Astrocyte (in vitro differentiated cells and primary cell): ENCODE results near the gene PPP1R3E. TPM values are rescaled to one million over a fixed set of nuclear protein-coding genes. Genes with fewer than 3 reads are reported as not detected.

Source experiments
- DNase-seq: peaks from one replicate; pipeline ENCODE4 v3.0.0-alpha.2; 2010; ENCODE audit warnings: low read depth
- FAIRE-seq: peaks from 2 replicates; lab custom pipeline; 2011; peaks lifted over from hg19 to GRCh38; lab: Jason Lieb, UNC
- H2AFZ ChIP-seq: 2 replicates; pipeline ENCODE4 v1.6.0; 2012; ENCODE audit warnings: low read depth, low read length, inconsistent platforms
- H3K27ac ChIP-seq: 2 replicates; pipeline ENCODE4 v1.5.1; 2011; ENCODE audit warnings: low read depth, low read length, inconsistent platforms
- H3K27me3 ChIP-seq: 2 replicates; pipeline ENCODE4 v1.6.0; 2011; ENCODE audit warnings: low read length, inconsistent platforms; ENCODE audit not compliant: insufficient read depth
- H3K36me3 ChIP-seq: 2 replicates; pipeline ENCODE4 v1.5.1; 2011; ENCODE audit warnings: low read length, inconsistent platforms; ENCODE audit not compliant: insufficient read depth
- H3K4me1 ChIP-seq: 2 replicates; pipeline ENCODE4 v1.5.1; 2011; ENCODE audit warnings: low read length, inconsistent platforms; ENCODE audit not compliant: insufficient read depth
- H3K4me2 ChIP-seq: 2 replicates; pipeline ENCODE4 v1.6.0; 2012; ENCODE audit warnings: low read length, inconsistent platforms
- H3K4me3 ChIP-seq: 2 replicates; pipeline ENCODE4 v1.5.1; 2011; ENCODE audit warnings: low read depth, mild to moderate bottlenecking, low read length, inconsistent platforms; ENCODE audit not compliant: insufficient read depth
- H3K79me2 ChIP-seq: 2 replicates; pipeline ENCODE4 v1.6.0; 2012; ENCODE audit warnings: mild to moderate bottlenecking, low read length, inconsistent platforms; ENCODE audit not compliant: insufficient read depth
- H3K9ac ChIP-seq: 2 replicates; pipeline ENCODE4 v1.6.0; 2012; ENCODE audit warnings: mild to moderate bottlenecking, low read length, inconsistent platforms
- H3K9me3 ChIP-seq: 2 replicates; pipeline ENCODE4 v1.5.1; 2012; ENCODE audit warnings: low read depth, mild to moderate bottlenecking, low read length, inconsistent platforms; ENCODE audit not compliant: insufficient read depth
- H4K20me1 ChIP-seq: 2 replicates; pipeline ENCODE4 v1.6.0; 2012; ENCODE audit warnings: low read length, inconsistent platforms; ENCODE audit not compliant: insufficient read depth
- H3K27ac Mint-ChIP-seq: one replicate; pipeline ENCODE4 v1.8.0; 2021; ENCODE audit warnings: mild to moderate bottlenecking, mixed read lengths; ENCODE audit not compliant: unreplicated experiment
- H3K27me3 Mint-ChIP-seq: one replicate; pipeline ENCODE4 v1.8.0; 2021; ENCODE audit warnings: low read depth, mixed read lengths; ENCODE audit not compliant: unreplicated experiment
- H3K36me3 Mint-ChIP-seq: one replicate; pipeline ENCODE4 v1.8.0; 2021; ENCODE audit warnings: low read depth, mixed read lengths; ENCODE audit not compliant: unreplicated experiment
- H3K4me1 Mint-ChIP-seq: one replicate; pipeline ENCODE4 v1.8.0; 2021; ENCODE audit warnings: low read depth, mixed read lengths; ENCODE audit not compliant: unreplicated experiment
- H3K4me3 Mint-ChIP-seq: one replicate; pipeline ENCODE4 v1.8.0; 2021; ENCODE audit warnings: mild to moderate bottlenecking, moderate library complexity, mixed read lengths; ENCODE audit not compliant: unreplicated experiment
- H3K9me3 Mint-ChIP-seq: one replicate; pipeline ENCODE4 v1.8.0; 2021; ENCODE audit warnings: mild to moderate bottlenecking, mixed read lengths; ENCODE audit not compliant: unreplicated experiment
- EZH2 ChIP-seq: IDR thresholded peaks from 2 replicates; pipeline ENCODE4 v1.6.1; 2012; ENCODE audit warnings: mild to moderate bottlenecking, low read length, inconsistent platforms; ENCODE audit not compliant: insufficient read depth
- total RNA-seq: library from RNA; stranded (reverse); gene quantifications from 2 replicates; pipeline ENCODE4 v1.2.1, GENCODE V29; 2021
- TF ChIP-seq, protein P1 (sequence below): IDR thresholded peaks from 2 replicates; pipeline ENCODE4 v1.5.1; 2011; ENCODE audit warnings: low read depth, mild to moderate bottlenecking, inconsistent platforms, low read length, moderate library complexity; ENCODE audit not compliant: insufficient read depth

The PPP1R3E gene
- total RNA-seq, 1 donor from 2014 or later: 3.6 TPM

DNA sequence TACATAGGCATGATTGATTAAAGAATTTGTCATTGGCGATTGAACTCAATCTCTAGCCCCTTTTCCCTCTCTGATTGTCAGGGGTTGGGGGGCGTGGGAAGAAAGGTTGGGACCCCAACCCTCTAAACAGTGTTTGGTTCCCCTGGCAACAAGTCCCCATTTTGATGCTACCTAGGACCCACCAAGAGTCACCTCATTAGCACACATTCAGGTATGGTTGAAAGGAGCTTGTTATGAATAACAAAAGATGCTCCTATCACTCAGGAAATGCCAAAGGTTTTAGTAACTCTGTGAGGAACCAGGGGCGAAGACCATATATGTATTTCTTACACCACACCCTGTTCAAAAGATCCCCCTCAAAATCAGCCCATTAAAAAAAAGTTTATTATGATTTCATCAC, 50.7 kb downstream of the PPP1R3E start:
- Mint-ChIP-seq H3K27ac (no peak overlapping the region), H3K4me1 (no peaks in the 10 kb centered on the region), H3K36me3 (no peaks in the 10 kb centered on the region), H3K9me3 (no peaks in the 10 kb centered on the region), H3K27me3 (peaks cover 3% of the 10 kb centered on the region), H3K4me3 (no peak overlapping the region)
- Histone ChIP-seq H3K27ac (no peak overlapping the region), H3K9ac (no peak overlapping the region), H3K4me1 (no peaks in the 10 kb centered on the region), H3K4me2 (no peak overlapping the region), H3K27me3 (peaks cover 3% of the 10 kb centered on the region), H4K20me1 (no peaks in the 10 kb centered on the region), H2AFZ (no peak overlapping the region), H3K4me3 (no peak overlapping the region), H3K9me3 (no peaks in the 10 kb centered on the region), H3K79me2 (no peaks in the 10 kb centered on the region), H3K36me3 (no peaks in the 10 kb centered on the region)
- TF ChIP-seq, protein P1, sequence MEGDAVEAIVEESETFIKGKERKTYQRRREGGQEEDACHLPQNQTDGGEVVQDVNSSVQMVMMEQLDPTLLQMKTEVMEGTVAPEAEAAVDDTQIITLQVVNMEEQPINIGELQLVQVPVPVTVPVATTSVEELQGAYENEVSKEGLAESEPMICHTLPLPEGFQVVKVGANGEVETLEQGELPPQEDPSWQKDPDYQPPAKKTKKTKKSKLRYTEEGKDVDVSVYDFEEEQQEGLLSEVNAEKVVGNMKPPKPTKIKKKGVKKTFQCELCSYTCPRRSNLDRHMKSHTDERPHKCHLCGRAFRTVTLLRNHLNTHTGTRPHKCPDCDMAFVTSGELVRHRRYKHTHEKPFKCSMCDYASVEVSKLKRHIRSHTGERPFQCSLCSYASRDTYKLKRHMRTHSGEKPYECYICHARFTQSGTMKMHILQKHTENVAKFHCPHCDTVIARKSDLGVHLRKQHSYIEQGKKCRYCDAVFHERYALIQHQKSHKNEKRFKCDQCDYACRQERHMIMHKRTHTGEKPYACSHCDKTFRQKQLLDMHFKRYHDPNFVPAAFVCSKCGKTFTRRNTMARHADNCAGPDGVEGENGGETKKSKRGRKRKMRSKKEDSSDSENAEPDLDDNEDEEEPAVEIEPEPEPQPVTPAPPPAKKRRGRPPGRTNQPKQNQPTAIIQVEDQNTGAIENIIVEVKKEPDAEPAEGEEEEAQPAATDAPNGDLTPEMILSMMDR: no peak
- DNase-seq (no peak), FAIRE-seq (no peak)

DNA sequence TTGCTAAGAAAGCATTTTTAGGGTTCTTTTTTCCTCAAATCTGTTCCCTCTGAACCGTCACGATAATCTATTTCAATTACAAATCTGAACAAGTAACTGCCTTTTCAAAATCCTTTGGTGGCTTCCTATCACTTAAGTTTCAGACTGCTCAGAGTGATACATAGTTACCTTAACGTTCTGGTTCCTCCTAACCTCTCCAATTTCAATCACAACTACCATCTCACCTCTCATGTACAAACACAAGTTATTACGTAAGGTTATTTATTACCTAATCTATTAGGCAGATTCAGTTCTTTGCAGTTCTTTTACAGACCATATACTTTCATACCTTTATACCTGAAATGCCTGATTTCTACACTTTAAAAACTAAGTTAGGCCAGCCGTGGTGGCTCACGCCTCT, 52.8 kb downstream of the PPP1R3E start:
- Mint-ChIP-seq H3K27me3 (peaks cover 3% of the 10 kb centered on the region), H3K27ac (no peak overlapping the region), H3K4me1 (no peaks in the 10 kb centered on the region), H3K9me3 (no peaks in the 10 kb centered on the region), H3K36me3 (no peaks in the 10 kb centered on the region), H3K4me3 (no peak overlapping the region)
- Histone ChIP-seq H3K4me3 (no peak overlapping the region), H3K4me1 (no peaks in the 10 kb centered on the region), H3K36me3 (no peaks in the 10 kb centered on the region), H3K79me2 (no peaks in the 10 kb centered on the region), H2AFZ (no peak overlapping the region), H3K4me2 (no peak overlapping the region), H3K9me3 (no peaks in the 10 kb centered on the region), H3K27ac (no peak overlapping the region), H4K20me1 (no peaks in the 10 kb centered on the region), H3K9ac (no peak overlapping the region), H3K27me3 (no peaks in the 10 kb centered on the region)
- TF ChIP-seq EZH2: no peak
- TF ChIP-seq, protein P1: no peak
- no peak for FAIRE-seq
- DNase-seq: no peak

DNA sequence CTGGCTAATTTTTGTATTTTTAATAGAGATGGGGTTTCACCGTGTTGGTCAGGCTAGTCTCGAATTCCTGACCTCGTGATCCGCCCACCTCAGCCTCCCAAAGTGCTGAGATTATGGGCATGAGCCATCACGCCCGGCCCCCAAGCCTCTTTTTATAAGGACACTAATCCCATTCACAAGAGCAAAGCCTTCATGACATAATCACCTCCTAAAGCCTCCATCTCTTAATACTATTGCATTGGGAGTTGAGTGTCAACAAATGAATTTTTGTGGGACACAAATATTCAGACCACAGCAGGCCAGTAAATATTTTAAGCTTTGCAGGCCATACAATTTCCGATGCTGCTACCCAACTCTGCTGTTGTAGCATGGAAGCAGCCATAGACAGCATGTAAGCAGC, 54.1 kb downstream of the PPP1R3E start:
- no peak overlapping the region for H3K4me3 Mint-ChIP-seq
- H3K4me1 Mint-ChIP-seq: no peaks in the 10 kb centered on the region
- H3K36me3 Mint-ChIP-seq: no peaks in the 10 kb centered on the region
- H3K9me3 Mint-ChIP-seq: no peaks in the 10 kb centered on the region
- Histone ChIP-seq H3K27ac (no peak overlapping the region), H3K27me3 (no peaks in the 10 kb centered on the region), H3K4me1 (no peaks in the 10 kb centered on the region), H2AFZ (no peak overlapping the region), H3K4me2 (no peak overlapping the region), H3K79me2 (no peaks in the 10 kb centered on the region), H3K9me3 (no peaks in the 10 kb centered on the region), H3K9ac (no peak overlapping the region), H3K36me3 (no peaks in the 10 kb centered on the region), H3K4me3 (no peak overlapping the region), H4K20me1 (no peaks in the 10 kb centered on the region)
- H3K27ac Mint-ChIP-seq: no peak overlapping the region
- TF ChIP-seq EZH2: no peak
- DNase-seq (no peak), FAIRE-seq (no peak)
- peaks cover 3% of the 10 kb centered on the region for H3K27me3 Mint-ChIP-seq

Other genes with a start within 250 kb of the PPP1R3E start
- gene CDH24, start 245.3 kb downstream of the PPP1R3E start, total RNA-seq: 17.4 and 22.2 TPM in 2 replicates
- 186 and 208 TPM in 2 replicates for gene ACIN1, start 207.7 kb downstream of the PPP1R3E start, total RNA-seq
- 79.5 and 83.9 TPM in 2 replicates for gene C14orf119, start 207.4 kb downstream of the PPP1R3E start, total RNA-seq
- not detected in 2 replicates for gene CIROP, start 197.9 kb downstream of the PPP1R3E start, total RNA-seq
- not detected in 2 replicates for gene CEBPE, start 183.6 kb downstream of the PPP1R3E start, total RNA-seq
- gene SLC7A8, start 119.2 kb downstream of the PPP1R3E start, total RNA-seq: 4.0 and 6.5 TPM in 2 replicates
- not detected in 2 replicates for gene RNF212B, start 64.9 kb downstream of the PPP1R3E start, total RNA-seq
- gene HOMEZ, start 16.7 kb downstream of the PPP1R3E start, total RNA-seq: 13.7 and 16.6 TPM in 2 replicates
- gene BCL2L2, start 4.0 kb upstream of the PPP1R3E start, total RNA-seq: 19.6 and 21.4 TPM in 2 replicates
- 147 and 162 TPM in 2 replicates for gene PABPN1, start 18.6 kb upstream of the PPP1R3E start, total RNA-seq
- gene SLC22A17, start 50.0 kb upstream of the PPP1R3E start, total RNA-seq: 29.3 and 39.5 TPM in 2 replicates
- 5.8 and 6.5 TPM in 2 replicates for gene EFS, start 62.3 kb upstream of the PPP1R3E start, total RNA-seq
- not detected in 2 replicates for gene IL25, start 70.0 kb upstream of the PPP1R3E start, total RNA-seq
- gene CMTM5, start 74.2 kb upstream of the PPP1R3E start, total RNA-seq: not detected in 2 replicates
- not detected in 2 replicates for gene MYH6, start 105.4 kb upstream of the PPP1R3E start, total RNA-seq
- not detected in 2 replicates for gene MYH7, start 132.8 kb upstream of the PPP1R3E start, total RNA-seq
- gene NGDN, start 166.8 kb upstream of the PPP1R3E start, total RNA-seq: 28.6 and 31.2 TPM in 2 replicates
- 27.3 TPM in 2 replicates for gene ZFHX2, start 248.9 kb upstream of the PPP1R3E start, total RNA-seq